ENCODE data around the gene HOTAIR. TPM values are rescaled to one million over a fixed set of nuclear protein-coding genes. Genes with fewer than 3 reads are reported as not detected.

HOTAIR gene
- total RNA-seq, 6 donors from 2014 or later, result not detected

- peaks cover 0 to 68% (median 19%) of the 10 kb centered on the region in 4 donors for H3K27me3 ChIP-seq
- WGBS, 2 donors, result 20 to 21% methylated on average over 4 of the region's 4 CpGs
- H3K27ac ChIP-seq, result no peak overlapping the region
- ATAC-seq (ENCODE audit: low FRiP score in 2 of 2) (no peak), DNase-seq (no peak)
- H3K9me3 ChIP-seq, result no peaks in the 10 kb centered on the region
- H3K36me3 ChIP-seq, result no peaks in the 10 kb centered on the region
- no peaks in the 10 kb centered on the region for H3K4me1 ChIP-seq
- no peak for TF ChIP-seq EP300 (IDR thresholded peaks at IDR 0.05)
- no peak for TF ChIP-seq CTCF (IDR thresholded peaks at IDR 0.05)
- H3K4me3 ChIP-seq, result no peak overlapping the region
Observed at GRCh38 chr12:53929527-53929926, 45.2 kb downstream of the HOTAIR start.

- DNase-seq (peak in 1 of 2 donors; percentile 46), ATAC-seq (ENCODE audit: low FRiP score in 2 of 2) (no peak)
- Histone ChIP-seq H3K27me3 (peaks cover 0 to 61% (median 18%) of the 10 kb centered on the region in 4 donors), H3K4me1 (no peaks in the 10 kb centered on the region), H3K36me3 (no peaks in the 10 kb centered on the region), H3K27ac (no peak overlapping the region), H3K4me3 (no peak overlapping the region), H3K9me3 (no peaks in the 10 kb centered on the region)
- TF ChIP-seq POLR2AphosphoS5 (IDR thresholded peaks at IDR 0.05), result no peak
- TF ChIP-seq POLR2A (IDR thresholded peaks at IDR 0.05), result no peak
- no peak for TF ChIP-seq CTCF (IDR thresholded peaks at IDR 0.05)
- no peak for TF ChIP-seq EP300 (IDR thresholded peaks at IDR 0.05)
- 6 to 13% methylated on average over 20 to 31 of the region's 31 CpGs for whole genome bisulfite sequencing, 2 donors
Observed at GRCh38 chr12:53928054-53928835, 46.5 kb downstream of the HOTAIR start.

- ATAC-seq (ENCODE audit: low FRiP score in 2 of 2) (no peak), DNase-seq (peak in 1 of 2 donors; percentile 59)
- Histone ChIP-seq H3K4me1 (no peaks in the 10 kb centered on the region), H3K36me3 (no peaks in the 10 kb centered on the region), H3K4me3 (no peak overlapping the region), H3K27ac (no peak overlapping the region), H3K9me3 (no peaks in the 10 kb centered on the region), H3K27me3 (peaks cover 0 to 54% (median 18%) of the 10 kb centered on the region in 4 donors)
- 11 to 12% methylated on average over 20 to 42 of the region's 45 CpGs for WGBS, 2 donors
- TF ChIP-seq POLR2AphosphoS5 (IDR thresholded peaks at IDR 0.05) (no peak), CTCF (IDR thresholded peaks at IDR 0.05) (no peak), POLR2A (IDR thresholded peaks at IDR 0.05) (no peak), EP300 (IDR thresholded peaks at IDR 0.05) (no peak)
Observed at GRCh38 chr12:53927220-53928029, 47.3 kb downstream of the HOTAIR start.

- Histone ChIP-seq H3K36me3 (no peaks in the 10 kb centered on the region), H3K27ac (no peak overlapping the region), H3K9me3 (no peaks in the 10 kb centered on the region), H3K27me3 (peaks cover 0 to 39% (median 10%) of the 10 kb centered on the region in 4 donors), H3K4me3 (no peak overlapping the region), H3K4me1 (no peaks in the 10 kb centered on the region)
- no peak for TF ChIP-seq POLR2AphosphoS5 (IDR thresholded peaks at IDR 0.05)
- no peak for TF ChIP-seq POLR2A (IDR thresholded peaks at IDR 0.05)
- no peak for TF ChIP-seq CTCF (IDR thresholded peaks at IDR 0.05)
- TF ChIP-seq EP300 (IDR thresholded peaks at IDR 0.05), result no peak
- no peak for ATAC-seq (ENCODE audit: low FRiP score in 2 of 2)
- WGBS, 2 donors, result 31 to 46% methylated on average over 2 of the region's 2 CpGs
- DNase-seq, result no peak
Observed at GRCh38 chr12:53924521-53925405, 50.0 kb downstream of the HOTAIR start.

Measured in upper lobe of left lung (tissue), 6 donors.